ENCODE measurements around the gene FFAR1.

- TF ChIP-seq CTCF (IDR thresholded peaks at IDR 0.05) (no peak), ZFX (IDR thresholded peaks at IDR 0.05; ENCODE audit: borderline replicate concordance) (no peak)
Measured at GRCh38 chr19:35347171-35347929, at the start of gene FFAR1.

Measured in 22Rv1 (cell line).